ENCODE measurements around the gene DCX. TPM values are rescaled to one million over a fixed set of nuclear protein-coding genes. Genes with fewer than 3 reads are reported as not detected.

Gene DCX
- total RNA-seq, 1 experiment from 2014 or later, result not detected

GRCh38 chrX:111318901-111319300 is 93.1 kb downstream of the DCX start:
- ChIA-PET POLR2A (no interaction called here), CTCF (no interaction called here)
- no peak for DNase-seq (ENCODE audit: unreplicated experiment)
- peaks cover 65% of the 10 kb centered on the region for H3K27me3 Mint-ChIP-seq (ENCODE audit: insufficient read depth, unreplicated experiment)
- no peak overlapping the region for H3K27ac Mint-ChIP-seq (ENCODE audit: low read depth, unreplicated experiment)
- H3K36me3 Mint-ChIP-seq (ENCODE audit: insufficient read depth, unreplicated experiment), result no peaks in the 10 kb centered on the region
- H3K4me1 Mint-ChIP-seq (ENCODE audit: insufficient read depth, unreplicated experiment), result no peaks in the 10 kb centered on the region
- no TSS peak for BruUV-seq (replicated peaks)
- intact Hi-C loops (cut with micrococcal nuclease), result no loop called here
- H3K9me3 Mint-ChIP-seq (ENCODE audit: unreplicated experiment), result no peaks in the 10 kb centered on the region
- no peak for TF ChIP-seq CTCF (IDR thresholded peaks at IDR 0.05; ENCODE audit: unreplicated experiment)
- H3K4me3 Mint-ChIP-seq (ENCODE audit: unreplicated experiment), result no peak overlapping the region

DNA sequence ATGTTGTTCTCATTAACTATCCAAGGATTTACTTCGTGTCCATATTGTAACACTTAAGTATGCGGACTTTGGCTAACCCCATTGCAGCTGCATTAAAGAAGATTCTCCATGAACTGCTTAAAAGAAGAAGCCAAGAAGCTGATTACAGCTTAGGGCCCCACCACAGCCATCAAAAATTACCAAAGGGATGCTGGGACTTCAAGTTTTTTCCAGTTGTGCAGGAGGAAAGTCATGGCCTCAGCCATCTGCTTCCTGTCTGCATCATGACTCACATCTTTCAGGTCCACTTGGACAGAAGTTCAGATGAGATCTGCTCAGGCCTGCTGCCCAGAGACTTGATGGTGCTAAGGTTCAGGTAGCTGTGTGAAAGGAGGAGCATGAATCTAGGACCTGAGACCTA is 102.9 kb downstream of the DCX start:
- BruUV-seq (replicated peaks), result no TSS peak
- no peak overlapping the region for H3K27ac Mint-ChIP-seq (ENCODE audit: low read depth, unreplicated experiment)
- no peak overlapping the region for H3K4me3 Mint-ChIP-seq (ENCODE audit: unreplicated experiment)
- no peak for DNase-seq (ENCODE audit: unreplicated experiment)
- CTCF ChIA-PET, result no interaction called here
- intact Hi-C loops (cut with micrococcal nuclease), result no loop called here
- no peaks in the 10 kb centered on the region for H3K4me1 Mint-ChIP-seq (ENCODE audit: insufficient read depth, unreplicated experiment)
- no peaks in the 10 kb centered on the region for H3K36me3 Mint-ChIP-seq (ENCODE audit: insufficient read depth, unreplicated experiment)
- H3K27me3 Mint-ChIP-seq (ENCODE audit: insufficient read depth, unreplicated experiment), result peaks cover 56% of the 10 kb centered on the region
- TF ChIP-seq CTCF (IDR thresholded peaks at IDR 0.05; ENCODE audit: unreplicated experiment), result no peak
- POLR2A ChIA-PET, result no interaction called here
- peaks cover 7% of the 10 kb centered on the region for H3K9me3 Mint-ChIP-seq (ENCODE audit: unreplicated experiment)

GRCh38 chrX:111308039-111308438 is 104.0 kb downstream of the DCX start:
- DNase-seq (ENCODE audit: unreplicated experiment), result no peak
- POLR2A ChIA-PET, result no interaction called here
- no peaks in the 10 kb centered on the region for H3K36me3 Mint-ChIP-seq (ENCODE audit: insufficient read depth, unreplicated experiment)
- CTCF ChIA-PET, result no interaction called here
- TF ChIP-seq CTCF (IDR thresholded peaks at IDR 0.05; ENCODE audit: unreplicated experiment), result no peak
- no peak overlapping the region for H3K4me3 Mint-ChIP-seq (ENCODE audit: unreplicated experiment)
- no peaks in the 10 kb centered on the region for H3K4me1 Mint-ChIP-seq (ENCODE audit: insufficient read depth, unreplicated experiment)
- no peak overlapping the region for H3K27ac Mint-ChIP-seq (ENCODE audit: low read depth, unreplicated experiment)
- H3K9me3 Mint-ChIP-seq (ENCODE audit: unreplicated experiment), result peaks cover 2% of the 10 kb centered on the region
- H3K27me3 Mint-ChIP-seq (ENCODE audit: insufficient read depth, unreplicated experiment), result peaks cover 54% of the 10 kb centered on the region
- intact Hi-C loops (cut with micrococcal nuclease), result no loop called here
- no TSS peak for BruUV-seq (replicated peaks)

DNA sequence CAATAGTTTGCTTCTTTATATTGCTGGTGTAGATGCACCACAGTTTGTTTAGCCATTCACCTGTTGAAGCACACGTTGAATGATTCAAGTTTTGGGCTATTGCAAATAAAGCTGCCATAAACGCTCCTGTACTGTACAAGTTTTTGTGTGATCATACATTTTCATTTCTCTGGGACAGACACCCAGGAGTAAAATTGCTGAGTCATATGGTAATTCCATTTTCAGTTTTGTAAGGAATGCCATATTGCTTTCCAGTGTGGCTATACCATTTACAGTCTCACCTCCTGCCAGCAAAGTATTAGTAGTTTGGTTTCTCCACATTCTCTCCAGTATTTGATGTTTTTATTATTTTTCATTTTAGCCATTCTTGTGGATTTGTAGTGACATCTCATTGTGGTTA is 109.7 kb downstream of the DCX start:
- CTCF ChIA-PET, result no interaction called here
- H3K27me3 Mint-ChIP-seq (ENCODE audit: insufficient read depth, unreplicated experiment), result peaks cover 76% of the 10 kb centered on the region
- intact Hi-C loops (cut with micrococcal nuclease), result no loop called here
- H3K4me1 Mint-ChIP-seq (ENCODE audit: insufficient read depth, unreplicated experiment), result no peaks in the 10 kb centered on the region
- no peak for DNase-seq (ENCODE audit: unreplicated experiment)
- H3K27ac Mint-ChIP-seq (ENCODE audit: low read depth, unreplicated experiment), result no peak overlapping the region
- no peaks in the 10 kb centered on the region for H3K9me3 Mint-ChIP-seq (ENCODE audit: unreplicated experiment)
- H3K36me3 Mint-ChIP-seq (ENCODE audit: insufficient read depth, unreplicated experiment), result no peaks in the 10 kb centered on the region
- H3K4me3 Mint-ChIP-seq (ENCODE audit: unreplicated experiment), result no peak overlapping the region
- no TSS peak for BruUV-seq (replicated peaks)
- POLR2A ChIA-PET, result interaction anchor here (0.7 kb wide), 1 partner anchor 249 kb away, joined by 3 read pairs; no protein-coding TSS in a partner anchor
- no peak for TF ChIP-seq CTCF (IDR thresholded peaks at IDR 0.05; ENCODE audit: unreplicated experiment)
